Right ventricle myocardium superior (tissue), 1 donor: Measurements from ENCODE around the gene NAP1L1. TPM values are rescaled to one million over a fixed set of nuclear protein-coding genes. Genes with fewer than 3 reads are reported as not detected.

Experiments
- ATAC-seq: fragments of 200-7000 bp; cut with Tn5 transposase; one replicate; pipeline ENCODE4 v1.9.1; 2020; ENCODE audit warnings: mild to moderate bottlenecking; ENCODE audit not compliant: poor library complexity
- DNase-seq: peaks from one replicate; pipeline ENCODE4 v3.0.0-alpha.2; 2020
- intact Hi-C: fragments of 100-400 bp; cut with DNase I; formaldehyde crosslinking; loops from one replicate; pipeline ENCODE4 v1.11.2; 2022
- long read RNA-seq: library from polyadenylated mRNA; unstranded; transcript quantifications from one replicate; pipeline ENCODE4 v2.0.0, GENCODE V29; 2021
- total RNA-seq: library from RNA; stranded (reverse); fragmentation: NEBNext Ultra II Directional; extraction: Animal tissue kit (Norgen Biotek cat#: 25700); gene quantifications from one replicate; pipeline ENCODE4 v1.2.1, GENCODE V29; 2021
- donor health status: DM: no; HTN: yes; CAD: no; lungs with severe emphysema.

Gene NAP1L1, protein sequence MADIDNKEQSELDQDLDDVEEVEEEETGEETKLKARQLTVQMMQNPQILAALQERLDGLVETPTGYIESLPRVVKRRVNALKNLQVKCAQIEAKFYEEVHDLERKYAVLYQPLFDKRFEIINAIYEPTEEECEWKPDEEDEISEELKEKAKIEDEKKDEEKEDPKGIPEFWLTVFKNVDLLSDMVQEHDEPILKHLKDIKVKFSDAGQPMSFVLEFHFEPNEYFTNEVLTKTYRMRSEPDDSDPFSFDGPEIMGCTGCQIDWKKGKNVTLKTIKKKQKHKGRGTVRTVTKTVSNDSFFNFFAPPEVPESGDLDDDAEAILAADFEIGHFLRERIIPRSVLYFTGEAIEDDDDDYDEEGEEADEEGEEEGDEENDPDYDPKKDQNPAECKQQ
- 263 TPM for total RNA-seq
- long read RNA-seq, full-length matches to known transcripts, result 88 of 160 reads
- long read RNA-seq, partial matches to known transcripts, result 21 of 160 reads
- long read RNA-seq, other reads (novel, unspliced or antisense), result 51 of 160 reads

DNA sequence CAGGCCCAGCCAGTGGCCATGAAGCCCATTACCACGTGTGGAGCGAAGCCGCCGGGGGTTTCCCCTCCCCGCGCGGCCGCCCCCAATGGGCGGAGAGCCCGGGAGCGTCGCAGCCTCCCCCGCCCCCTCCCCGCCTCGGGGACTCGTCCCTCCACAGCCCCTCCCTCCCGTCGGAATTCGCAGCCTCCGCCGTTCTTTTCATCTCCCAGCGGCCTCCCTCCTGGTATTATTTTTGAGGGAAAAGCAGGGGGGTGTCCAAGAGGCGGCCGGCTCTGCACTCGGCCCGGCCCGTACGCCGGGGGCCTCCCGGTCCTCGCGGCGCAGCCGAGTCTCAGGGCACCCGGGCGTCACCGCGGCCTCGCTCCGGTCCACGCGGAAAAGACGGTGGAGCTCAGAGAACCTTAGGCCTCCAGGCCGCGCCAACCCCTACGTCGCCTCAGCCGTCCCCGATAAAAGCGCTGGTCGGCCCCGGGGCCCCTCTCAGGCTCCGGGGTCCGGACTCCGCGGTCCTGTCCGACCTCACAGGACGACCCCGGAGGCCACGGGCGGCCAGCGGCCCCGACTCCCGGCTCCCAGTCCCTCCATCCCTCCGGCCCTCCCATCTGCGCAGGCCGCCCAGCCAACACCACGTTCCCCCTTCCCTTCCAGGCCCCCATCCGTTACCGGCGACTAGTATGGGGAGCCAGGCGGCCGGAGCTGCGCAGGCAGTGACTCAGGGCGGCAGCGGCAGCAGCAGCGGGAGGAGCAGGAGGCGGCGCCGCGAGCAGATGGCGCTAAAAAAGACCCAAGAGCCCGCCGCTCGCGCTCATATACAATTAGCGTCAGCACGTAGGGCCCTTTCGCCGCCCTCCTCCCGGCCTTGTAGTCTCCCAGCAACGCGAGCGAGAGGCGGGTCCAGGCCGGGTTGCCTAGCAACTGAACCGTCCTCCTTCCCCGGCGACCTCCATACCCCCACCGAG is at the start of gene NAP1L1:
TSS of gene NAP1L1 (minus strand) at position 782 of the 959 bp plus-strand sequence. CDS start 10,466 bp downstream, outside the sequence.
- peak; percentile 97 for ATAC-seq
- intact Hi-C loops, result no loop called here

DNA sequence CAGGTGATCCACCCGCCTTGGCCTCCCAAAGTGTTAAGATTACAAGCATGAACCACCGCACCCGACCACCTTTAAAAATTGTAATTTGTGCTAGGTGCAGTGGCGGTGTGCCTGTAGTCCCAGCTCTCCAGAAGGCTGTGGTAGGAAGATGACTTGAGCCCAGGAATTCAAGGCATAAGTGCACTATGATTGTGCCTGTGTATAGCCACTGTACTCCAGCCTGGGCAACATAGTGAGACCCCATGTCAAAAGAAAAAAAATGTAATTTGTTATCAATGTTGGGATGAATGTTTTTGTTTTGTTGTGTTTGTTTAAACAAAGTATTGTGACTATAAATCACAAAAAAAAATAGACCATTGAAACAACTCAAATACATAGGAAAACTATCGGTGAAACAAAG is 43.1 kb upstream of the NAP1L1 start:
- DNase-seq (no peak), ATAC-seq (no peak)
- intact Hi-C loops, result no loop called here

More for the DNA sequence above, at the start of gene NAP1L1:
- peak; percentile 99 for DNase-seq

DNA sequence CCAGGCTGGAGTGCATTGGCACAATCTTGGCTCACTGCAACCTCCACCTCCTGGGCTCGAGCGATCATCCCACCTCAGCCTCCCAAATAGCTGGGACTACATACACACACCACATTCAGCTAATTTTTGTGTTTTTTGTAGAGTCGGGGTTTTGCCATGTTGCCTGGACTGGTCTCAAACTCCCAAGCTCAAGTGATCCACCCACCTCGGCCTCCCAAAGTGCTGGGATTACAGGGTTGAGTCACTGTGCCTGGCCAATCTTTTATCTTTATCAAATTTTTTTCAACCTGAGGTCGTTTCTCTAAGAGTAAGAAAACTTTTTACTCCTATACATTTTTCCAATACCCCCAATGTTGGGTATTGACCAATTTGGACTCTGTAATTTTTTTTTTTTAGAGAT is 40.0 kb upstream of the NAP1L1 start:
- DNase-seq (no peak), ATAC-seq (no peak)
- intact Hi-C loops, result no loop called here

DNA sequence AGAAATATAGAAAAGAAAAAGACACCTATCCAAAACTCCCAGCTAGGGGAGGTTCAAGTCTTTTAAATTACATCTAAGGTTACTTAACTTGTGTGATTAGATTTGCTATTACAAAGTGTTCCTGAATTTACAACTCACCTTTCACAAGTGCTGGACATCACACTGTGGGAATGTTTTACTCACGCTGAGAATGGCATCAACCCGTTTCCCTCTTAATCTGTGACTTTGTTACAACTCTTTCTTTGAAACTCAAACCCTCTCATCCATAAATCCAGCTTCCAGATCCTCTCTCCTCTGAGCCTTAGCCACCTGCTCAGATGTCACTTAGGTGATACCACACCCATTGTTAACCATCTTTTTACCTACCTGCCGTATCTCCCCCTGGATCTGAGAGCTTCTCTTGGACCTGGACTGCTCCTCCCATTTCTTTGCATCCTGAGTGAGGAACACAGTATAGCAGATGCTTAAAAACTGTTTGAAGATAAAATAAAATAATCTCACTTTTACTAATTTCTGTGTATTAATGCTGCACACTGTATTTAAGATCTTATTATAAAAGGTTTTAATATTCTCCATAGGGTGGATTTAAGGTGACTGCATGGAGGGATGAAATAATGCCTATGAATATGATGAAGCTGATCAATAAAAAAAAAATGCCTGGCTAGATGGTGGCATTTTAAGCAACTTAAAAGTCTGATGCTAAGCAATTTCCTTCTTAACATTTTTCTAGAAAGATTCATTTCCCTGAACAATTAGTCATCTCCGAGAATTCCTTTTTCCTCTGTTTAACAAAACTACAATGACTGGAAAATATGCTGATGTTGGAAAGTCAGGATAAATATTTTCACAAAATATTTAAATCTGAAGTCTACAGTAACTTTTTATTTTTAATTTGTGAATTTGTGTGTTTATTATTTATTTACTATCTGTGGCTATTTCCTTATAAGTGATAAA is 39.1 kb upstream of the NAP1L1 start:
- intact Hi-C loops, result no loop called here
- no peak for ATAC-seq
- DNase-seq, result no peak

DNA sequence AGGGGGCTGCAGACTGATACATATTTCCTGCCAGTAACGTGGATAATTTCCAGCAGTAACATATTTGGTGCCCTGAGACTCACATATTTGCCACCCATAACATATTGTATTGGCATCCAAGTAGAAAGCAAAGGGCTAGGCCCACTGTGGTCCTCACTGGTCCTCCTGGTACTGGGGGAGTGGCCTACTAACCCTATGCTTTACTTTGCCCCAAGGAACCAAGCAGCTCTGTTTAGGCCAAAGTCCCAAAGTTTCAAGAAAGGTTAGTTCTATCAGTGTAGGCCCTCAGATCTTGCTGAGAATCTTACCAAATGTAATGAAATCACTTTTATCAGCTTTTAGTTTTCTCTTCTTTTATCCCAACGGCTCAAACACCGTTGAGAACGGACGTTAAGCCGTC is 35.4 kb upstream of the NAP1L1 start:
- intact Hi-C loops, result no loop called here
- no peak for DNase-seq
- no peak for ATAC-seq

DNA sequence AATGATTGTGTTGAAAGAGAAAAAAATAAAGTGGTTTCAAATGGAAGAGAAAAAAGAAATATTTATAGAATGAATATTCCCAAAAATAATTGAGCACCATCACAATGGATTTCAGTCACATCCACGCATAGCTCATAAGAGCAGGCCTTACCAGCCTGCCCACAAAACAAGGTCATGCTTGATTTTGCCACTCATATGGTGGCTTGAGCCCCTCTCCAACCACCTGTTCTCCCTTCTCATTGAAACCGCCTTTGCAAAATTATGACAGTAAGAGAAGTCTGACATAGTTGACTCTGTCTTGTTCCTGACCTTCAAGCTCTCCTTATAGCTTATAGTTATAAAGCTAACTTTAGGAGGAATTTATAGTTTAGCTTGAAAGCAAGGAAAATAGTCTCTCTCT is 33.3 kb upstream of the NAP1L1 start:
- ATAC-seq (no peak), DNase-seq (no peak)
- intact Hi-C loops, result no loop called here

DNA sequence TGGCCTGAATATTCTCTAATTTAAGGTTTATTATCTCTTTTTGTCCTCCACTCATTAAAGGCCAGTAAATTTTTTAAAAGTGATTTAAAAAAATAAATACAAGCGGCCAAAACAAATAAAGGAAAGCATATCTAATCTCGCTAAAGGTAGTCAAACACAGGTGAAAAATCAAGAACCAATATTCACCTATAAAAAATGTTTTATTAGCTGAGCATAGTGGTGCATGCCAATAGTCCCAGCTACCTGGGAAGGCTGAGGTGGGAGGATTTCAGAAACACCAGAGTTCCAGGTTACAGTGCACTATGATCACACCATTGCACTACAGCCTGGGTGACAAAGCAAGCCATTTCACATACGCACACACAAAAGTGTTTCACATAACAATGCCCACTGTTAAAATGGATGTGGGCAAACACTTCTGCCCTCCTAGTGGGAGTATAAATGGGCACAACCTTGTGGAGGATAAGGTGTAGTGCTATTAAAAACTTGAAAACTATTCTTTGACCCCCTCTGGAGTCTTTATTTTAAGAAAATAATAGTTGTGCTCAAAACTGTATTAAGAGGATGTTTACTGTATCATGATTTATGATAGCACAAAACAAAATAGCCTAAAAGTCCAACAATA is 32.7 kb upstream of the NAP1L1 start:
- intact Hi-C loops, result no loop called here
- DNase-seq (no peak), ATAC-seq (no peak)

DNA sequence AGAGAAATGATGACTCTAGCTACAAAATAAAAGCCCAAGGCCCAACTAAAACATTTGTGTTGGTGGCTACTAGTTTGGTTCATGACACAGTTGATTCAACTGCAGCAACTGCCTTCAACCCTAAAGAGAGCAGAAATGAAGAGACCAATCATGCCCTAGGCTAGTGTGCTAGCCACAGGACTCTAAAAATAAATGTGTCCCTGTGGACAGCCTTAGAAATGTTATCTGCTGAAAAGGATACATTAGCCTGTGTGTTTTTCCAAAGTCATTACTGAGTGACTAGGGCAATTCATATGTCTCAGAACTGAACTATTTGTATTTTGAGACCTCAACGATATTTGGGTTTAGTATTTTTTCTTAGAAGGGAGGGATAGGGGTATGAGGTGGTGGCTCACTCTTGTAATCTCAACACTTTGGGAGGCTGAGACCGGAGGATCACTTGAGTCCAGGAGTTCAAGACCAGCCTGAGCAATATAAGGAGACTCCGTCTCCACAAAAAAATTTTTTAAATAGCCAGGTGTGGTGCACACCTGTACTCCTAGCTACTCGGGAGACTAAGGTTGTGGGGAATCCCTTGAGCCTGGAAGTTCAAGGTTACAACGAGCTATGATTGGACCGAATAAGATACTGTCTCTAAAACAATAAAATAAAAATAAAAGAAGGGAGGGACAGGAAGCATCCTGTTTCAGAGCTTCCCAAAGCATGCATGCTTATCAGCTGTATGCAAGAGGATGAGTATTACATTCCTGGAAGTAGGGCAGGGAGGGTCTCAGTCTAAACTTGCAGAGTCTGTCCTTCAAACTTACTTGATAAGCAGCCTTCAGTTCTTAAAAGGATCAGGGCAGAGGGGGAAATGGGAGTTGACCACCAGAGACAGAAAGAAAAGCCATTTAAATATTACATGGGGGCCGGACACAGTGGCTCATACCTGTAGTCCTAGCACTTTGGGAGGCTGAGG is 29.6 kb upstream of the NAP1L1 start:
- ATAC-seq, result peak; percentile 87

DNA sequence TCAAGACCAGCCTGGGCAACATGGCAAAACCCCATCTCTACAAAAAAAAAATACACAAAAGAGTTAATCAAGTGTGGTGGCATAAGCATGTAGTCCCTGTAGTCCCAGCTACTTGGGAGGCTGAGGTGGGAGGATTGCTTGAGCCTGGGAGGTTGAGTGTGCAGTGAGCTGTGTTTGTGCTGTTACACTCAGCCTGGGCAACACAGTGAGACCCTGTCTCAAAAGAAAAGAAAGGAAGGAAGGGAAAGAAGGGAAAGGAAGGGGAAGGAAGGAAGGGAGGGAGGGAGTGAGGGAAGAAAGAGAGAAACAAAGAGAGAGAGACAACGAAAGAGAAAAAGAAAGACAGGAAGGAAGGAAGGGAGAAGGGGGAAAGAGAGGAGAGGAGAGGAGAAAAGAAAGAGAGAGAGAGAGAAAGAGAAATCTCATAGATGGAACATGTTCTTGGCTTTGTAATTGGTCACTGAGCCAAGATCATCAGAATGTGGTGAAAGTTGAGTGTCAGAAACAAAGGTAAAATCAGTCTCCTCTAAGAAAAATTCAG is 26.8 kb upstream of the NAP1L1 start:
- no peak for DNase-seq
- intact Hi-C loops, result no loop called here
- no peak for ATAC-seq

More for the DNA sequence above, 29.6 kb upstream of the NAP1L1 start:
- intact Hi-C loops, result no loop called here
- no peak for DNase-seq

DNA sequence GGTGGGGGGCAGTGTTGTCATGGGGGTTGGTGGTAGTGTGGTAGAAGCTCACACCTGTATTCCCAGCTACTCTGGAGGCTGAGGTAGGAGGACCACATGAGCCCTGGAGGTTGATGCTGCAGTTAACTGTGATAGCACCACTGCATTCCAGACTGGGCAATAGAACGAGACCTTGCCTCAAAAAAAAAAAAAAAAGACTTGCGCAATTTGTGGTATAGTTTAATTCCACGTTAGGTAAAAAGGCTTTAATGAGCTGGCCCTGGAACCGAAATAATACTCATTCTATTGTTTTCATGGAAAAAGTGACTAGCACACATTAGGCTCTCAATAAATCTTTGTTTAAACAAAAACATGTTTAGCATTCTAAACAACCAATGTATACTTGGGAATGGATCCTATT is 25.4 kb upstream of the NAP1L1 start:
- intact Hi-C loops, result no loop called here
- ATAC-seq, result no peak
- no peak for DNase-seq

DNA sequence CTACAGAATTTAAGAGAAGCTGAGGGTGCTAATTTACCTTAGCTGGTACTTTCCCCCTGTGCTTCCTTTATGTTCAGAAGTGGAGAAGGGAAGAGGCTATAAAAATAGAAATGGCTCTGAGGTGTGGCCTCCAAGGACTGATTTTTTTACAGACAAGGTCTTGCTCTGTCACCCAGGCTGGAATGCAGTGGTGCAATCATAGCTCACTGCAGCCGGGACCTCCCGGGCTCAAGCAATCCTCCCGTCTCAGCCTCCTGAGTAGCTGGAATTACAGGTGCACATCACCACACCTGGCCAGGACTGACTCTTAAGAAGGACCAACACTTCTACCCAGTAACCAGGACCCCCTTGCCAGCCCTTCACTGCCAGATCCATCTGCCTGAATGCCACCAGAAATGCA is 23.9 kb upstream of the NAP1L1 start:
- intact Hi-C loops, result no loop called here
- DNase-seq (no peak), ATAC-seq (no peak)

DNA sequence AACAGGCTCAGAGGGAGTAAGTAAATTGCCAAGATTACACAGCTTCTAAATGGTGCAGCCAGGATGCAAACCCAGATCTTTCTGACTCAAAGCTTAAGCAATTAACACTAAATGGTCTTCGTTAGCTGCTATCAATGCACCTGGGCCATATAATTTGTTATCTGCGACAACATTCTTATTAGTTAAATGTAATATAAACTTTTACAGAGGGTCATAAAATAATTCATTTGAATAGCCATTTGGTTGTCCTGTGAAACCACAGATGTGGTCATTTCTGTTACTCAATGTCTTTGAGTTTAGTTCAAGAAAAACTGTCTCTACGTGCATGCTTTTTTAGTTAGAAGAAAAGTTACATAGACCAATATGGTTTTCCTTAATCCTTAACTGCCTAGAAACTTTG is 22.1 kb upstream of the NAP1L1 start:
- DNase-seq (no peak), ATAC-seq (no peak)
- intact Hi-C loops, result no loop called here

DNA sequence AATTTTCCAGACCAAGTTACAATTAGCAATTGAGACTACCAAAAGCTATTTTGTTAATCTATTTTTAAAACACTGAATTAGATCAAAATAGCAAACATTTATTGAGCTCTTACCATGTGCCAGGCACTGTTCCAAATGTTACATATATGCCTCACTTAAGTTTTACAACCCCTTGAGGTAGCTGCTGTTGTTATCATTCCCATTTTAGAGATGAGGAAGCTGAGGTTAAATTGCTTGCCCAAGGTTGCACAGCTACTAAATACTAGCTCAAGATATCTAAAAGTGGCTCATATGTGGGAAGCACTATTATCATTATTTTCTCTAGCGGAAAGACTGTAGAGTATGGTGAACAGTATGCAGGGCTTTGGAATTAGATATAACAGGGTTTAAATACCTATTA is 19.5 kb upstream of the NAP1L1 start:
- intact Hi-C loops, result no loop called here
- ATAC-seq (no peak), DNase-seq (no peak)

DNA sequence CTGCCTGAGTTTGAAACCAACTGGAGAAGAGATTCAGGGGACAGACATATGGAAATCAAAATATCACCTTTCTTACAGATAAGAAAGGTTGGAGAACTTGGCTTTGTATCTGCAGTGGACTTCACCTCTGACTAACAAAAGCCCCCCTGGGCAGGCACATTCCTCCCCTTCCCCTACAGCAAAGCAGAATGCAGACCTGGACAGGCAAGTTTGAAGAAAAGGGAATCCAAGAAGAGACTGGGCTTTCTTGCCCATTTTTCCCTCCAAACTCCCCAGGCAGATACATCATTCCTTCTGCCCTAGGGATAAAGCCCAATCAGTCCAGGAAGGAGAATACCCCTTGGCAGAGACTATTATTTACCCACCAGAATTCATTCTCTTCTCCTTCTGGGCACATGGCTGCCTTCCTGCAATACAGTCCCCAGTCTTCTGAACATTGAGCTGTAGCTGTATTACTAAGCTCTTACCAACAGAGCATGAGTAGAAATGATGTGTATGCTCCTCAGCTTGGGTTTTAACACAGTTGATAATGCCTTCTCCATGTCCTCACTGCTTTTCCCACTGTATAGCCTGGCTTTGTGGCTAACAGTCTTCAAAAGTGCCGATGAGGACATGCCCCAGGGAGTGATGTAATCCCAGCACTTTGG is 17.4 kb upstream of the NAP1L1 start:
- ATAC-seq (no peak), DNase-seq (no peak)
- intact Hi-C loops, result no loop called here

DNA sequence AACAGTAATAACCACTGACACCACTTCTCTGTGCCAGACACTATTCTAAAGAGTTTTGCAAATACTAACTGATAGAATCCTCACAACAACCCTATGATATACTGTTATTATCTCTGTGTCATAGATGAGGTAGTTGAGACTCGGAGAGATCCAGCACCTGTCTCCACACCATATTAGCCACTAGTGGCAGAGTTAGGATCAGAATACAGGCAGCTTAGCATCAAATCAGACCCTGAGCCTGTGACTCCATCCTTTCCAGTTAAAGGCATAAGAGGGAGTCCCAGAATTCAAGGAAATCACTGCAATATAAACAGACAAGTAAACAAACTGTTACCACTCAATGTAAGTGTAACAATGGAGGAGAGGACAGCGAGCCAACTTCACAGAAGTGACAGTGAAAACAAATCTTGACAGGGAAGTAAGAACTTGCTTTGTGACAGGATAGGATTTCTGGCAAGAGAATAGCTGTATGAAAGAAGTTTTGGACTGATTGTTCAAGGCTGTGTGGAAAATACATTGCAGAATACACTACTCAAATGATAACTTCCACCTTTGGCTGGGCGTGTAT is 11.7 kb upstream of the NAP1L1 start:
- ATAC-seq (no peak), DNase-seq (no peak)
- intact Hi-C loops, result no loop called here

DNA sequence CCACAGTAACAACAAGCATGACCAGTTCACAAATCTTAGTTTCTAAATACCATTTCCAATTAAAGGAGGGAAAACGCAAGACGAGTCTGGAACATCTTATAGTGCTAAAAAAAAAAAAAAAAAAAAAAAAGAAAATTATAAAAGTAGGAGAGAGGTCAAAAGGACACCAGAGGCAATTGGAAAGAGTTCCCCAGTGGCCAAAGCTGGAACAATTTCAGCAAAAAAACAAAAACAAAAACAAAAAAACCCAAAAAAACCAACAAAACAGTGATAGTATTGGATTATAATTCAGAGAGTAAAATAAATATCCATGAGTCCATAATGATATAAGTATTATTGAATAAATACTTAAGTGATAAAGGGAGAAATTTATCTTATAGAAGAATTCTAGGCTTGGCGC is 10.3 kb upstream of the NAP1L1 start:
- ATAC-seq (no peak), DNase-seq (no peak)
- intact Hi-C loops, result no loop called here
